Sigmoid colon (tissue), 7 donors: ENCODE data around the gene TCAP. TPM values are rescaled to one million over a fixed set of nuclear protein-coding genes. Genes with fewer than 3 reads are reported as not detected.
A peak's percentile ranks its signal among the peaks of the same experiment; 100 is the strongest.

Experiments used
- DNase-seq: peaks from one replicate; pipeline ENCODE4 v3.0.0-alpha.2; 2019
- H3K27ac ChIP-seq, 4 donors: fragments of 200-600 bp; sonication (generic); one replicate each; pipeline ENCODE4 v1.5.1; 2016 to 2019; ENCODE audit warnings: mild to moderate bottlenecking in 1 of 4
- H3K27me3 ChIP-seq, 3 donors: fragments of 200-600 bp; sonication (generic); one replicate each; pipeline ENCODE4 v1.5.1; 2019; ENCODE audit warnings: mild to moderate bottlenecking in 1 of 3
- H3K36me3 ChIP-seq, 4 donors: fragments of 200-600 bp; sonication (generic); one replicate each; pipeline ENCODE4 v1.5.1; 2016 to 2019
- H3K4me1 ChIP-seq, 4 donors: fragments of 200-600 bp; sonication (generic); one replicate each; pipeline ENCODE4 v1.5.1; 2017 to 2019
- H3K4me3 ChIP-seq, 4 donors: fragments of 200-600 bp; sonication (generic); one replicate each; pipeline ENCODE4 v1.5.1; 2017 to 2019; ENCODE audit warnings: mild to moderate bottlenecking in 2 of 4, moderate library complexity in 1 of 4
- H3K9me3 ChIP-seq, 4 donors: fragments of 200-600 bp in 3 of 4; sonication (generic) in 3 of 4; one replicate each; pipeline versions ENCODE4 v1.5.1 to v1.6.1; 2013 to 2019
- CTCF ChIP-seq, 4 experiments: fragments of 450-650 bp in 3 of 4; fragments of 200-600 bp in 1 of 4; IDR thresholded peaks; one replicate each; pipeline ENCODE4 v1.5.1; 2016 to 2019; ENCODE audit warnings: antibody characterized with exemption in 4 of 4, mild to moderate bottlenecking in 3 of 4, moderate library complexity in 2 of 4
- EP300 ChIP-seq, 4 donors: sonication (generic); formaldehyde crosslinking; IDR thresholded peaks; one replicate each; pipeline ENCODE4 v1.6.1; 2017; ENCODE audit warnings: antibody characterized with exemption in 4 of 4
- POLR2A ChIP-seq, 2 donors: fragments of 450-650 bp; IDR thresholded peaks; one replicate each; pipeline ENCODE4 v1.6.1; 2016; ENCODE audit warnings: antibody characterized with exemption in 2 of 2, mild to moderate bottlenecking in 2 of 2, moderate library complexity in 2 of 2
- POLR2AphosphoS5 ChIP-seq, 4 donors: sonication (generic); formaldehyde crosslinking; IDR thresholded peaks; one replicate each; pipeline ENCODE4 v1.6.1; 2017; ENCODE audit warnings: antibody characterized with exemption in 4 of 4
- WGBS, 2 donors: extraction: QIAGEN DNeasy Blood & Tissue Kit; methylation state at CpG; one replicate each; pipeline ENCODE4 v1.1.7; 2013; 5-methylcytosine and 5-hydroxymethylcytosine counted together
- intact Hi-C: fragments of 100-400 bp; cut with DNase I; formaldehyde crosslinking; loops from one replicate; pipeline ENCODE4 v1.15.1; 2023
- polyA plus RNA-seq, 3 donors: library from polyadenylated mRNA; stranded (reverse); fragments of 200-250 nt; gene quantifications; one replicate each; pipeline ENCODE4 v1.2.3, GENCODE V29; 2013
- total RNA-seq, 4 donors: library from RNA; depleted of rRNA; stranded (reverse); fragments of >200 nt; gene quantifications; one replicate each; pipeline ENCODE4 v1.1.0, GENCODE V29; 2016
- donor health status: healthy with polysubstance abuse.
- donor health status: Bipolar disorder and iron deficiency.
- donor health status: healthy.

TCAP gene
- total RNA-seq (under 1 TPM in 3 of 4 donors, not detected in 1; 0.49 to 0.71 (median 0.68) TPM), polyA plus RNA-seq (1 to 10 TPM; 1.4 to 3.5 (median 3.0) TPM)

- Histone ChIP-seq H3K4me3 (no peak within 1 kb of the TSS), H3K9me3 (no peaks in the 10 kb centered on the region), H3K4me1 (peaks cover 0 to 50% (median 30%) of the 10 kb centered on the region in 4 donors), H3K36me3 (peaks cover 0 to 28% (median 8%) of the 10 kb centered on the region in 4 donors), H3K27me3 (peaks cover 22 to 53% (median 37%) of the 10 kb centered on the region in 3 donors), H3K27ac (peak within 1 kb of the TSS in 2 of 4 donors; percentile 17 to 36)
- 60 to 70% methylated on average over 15 of the region's 15 CpGs for WGBS, 2 donors
- DNase-seq: no peak
- intact Hi-C loops: no loop called here
- TF ChIP-seq CTCF (IDR thresholded peaks at IDR 0.05) (no peak), EP300 (IDR thresholded peaks at IDR 0.05) (no peak), POLR2A (IDR thresholded peaks at IDR 0.05) (no peak), POLR2AphosphoS5 (IDR thresholded peaks at IDR 0.05) (no peak)
Measured at GRCh38 chr17:39664581-39665561, at the start of gene TCAP. Gene TCAP, plus strand, starts transcription at chr17:39665349. Its CDS starts 11 bp downstream, at chr17:39665360.

GRCh38 chr17:39615434-39615833 is 49.7 kb upstream of the TCAP start:
- Histone ChIP-seq H3K36me3 (no peaks in the 10 kb centered on the region), H3K9me3 (no peaks in the 10 kb centered on the region), H3K4me1 (peaks cover 0 to 19% (median 15%) of the 10 kb centered on the region in 4 donors), H3K4me3 (no peak overlapping the region), H3K27me3 (peaks cover 0 to 33% (median 25%) of the 10 kb centered on the region in 3 donors), H3K27ac (no peak overlapping the region)
- DNase-seq: no peak
- WGBS, 2 donors: 55 to 60% methylated on average over 6 of the region's 6 CpGs
- TF ChIP-seq CTCF (IDR thresholded peaks at IDR 0.05) (no peak), POLR2A (IDR thresholded peaks at IDR 0.05) (no peak), EP300 (IDR thresholded peaks at IDR 0.05) (no peak), POLR2AphosphoS5 (IDR thresholded peaks at IDR 0.05) (no peak)
- intact Hi-C loops: no loop called here

GRCh38 chr17:39617100-39617445 is 48.1 kb upstream of the TCAP start:
- 79 to 90% methylated on average over 3 of the region's 3 CpGs for WGBS, 2 donors
- H3K4me3 ChIP-seq: no peak overlapping the region
- H3K27me3 ChIP-seq: peaks cover 0 to 31% (median 20%) of the 10 kb centered on the region in 3 donors
- TF ChIP-seq POLR2AphosphoS5 (IDR thresholded peaks at IDR 0.05) (no peak), POLR2A (IDR thresholded peaks at IDR 0.05) (no peak)
- no peaks in the 10 kb centered on the region for H3K9me3 ChIP-seq
- peaks cover 0 to 20% (median 17%) of the 10 kb centered on the region in 4 donors for H3K4me1 ChIP-seq
- no peak for DNase-seq
- no peak overlapping the region for H3K27ac ChIP-seq
- intact Hi-C loops: no loop called here
- no peaks in the 10 kb centered on the region for H3K36me3 ChIP-seq

- TF ChIP-seq CTCF (IDR thresholded peaks at IDR 0.05) (no peak), POLR2AphosphoS5 (IDR thresholded peaks at IDR 0.05) (no peak), POLR2A (IDR thresholded peaks at IDR 0.05) (no peak), EP300 (IDR thresholded peaks at IDR 0.05) (no peak)
- Histone ChIP-seq H3K27me3 (peaks cover 0 to 25% (median 14%) of the 10 kb centered on the region in 3 donors), H3K9me3 (no peaks in the 10 kb centered on the region), H3K4me1 (peaks cover 0 to 26% (median 21%) of the 10 kb centered on the region in 4 donors), H3K36me3 (no peaks in the 10 kb centered on the region), H3K4me3 (peak overlapping the region; percentile 27 to 70 (median 58)), H3K27ac (peak overlapping the region; percentile 60 to 77 (median 69))
- DNase-seq: peak; percentile 85
- intact Hi-C loops: no loop called here
- 1% methylated on average over 79 of the region's 79 CpGs for WGBS, 2 donors
Measured at GRCh38 chr17:39617446-39618245, 47.5 kb upstream of the TCAP start.
